SK-N-SH (cell line): ENCODE data around the gene SACS. TPM values are rescaled to one million over a fixed set of nuclear protein-coding genes. Genes with fewer than 3 reads are reported as not detected.

Source experiments
- CTCF ChIA-PET: fragments of 300-600, 350-600 bp; formaldehyde crosslinking; extraction: SDS; loops from one replicate; lab custom pipeline; 2021; lab: Yijun Ruan, JAX
- POLR2A ChIA-PET: fragments of 350-600 bp; sonication (Branson Sonifier 250); formaldehyde crosslinking; extraction: SDS; loops from one replicate; lab custom pipeline; 2020; ENCODE audit warnings: antibody characterized with exemption, inconsistent platforms; lab: Yijun Ruan, JAX
- DNase-seq: peaks from one replicate; pipeline ENCODE4 v3.0.0; 2012
- H2AFZ ChIP-seq: fragments of 200-600 bp; sonication (generic); 2 replicates; pipeline ENCODE4 v1.8.1; 2016; ENCODE audit warnings: antibody characterized with exemption, mild to moderate bottlenecking, low read depth
- H3F3A ChIP-seq: fragments of 200-600 bp; sonication (generic); replicated peaks from 2 replicates; pipeline ENCODE3; 2016; ENCODE audit warnings: antibody characterized with exemption, mild to moderate bottlenecking; ENCODE audit not compliant: insufficient read depth
- H3K27ac ChIP-seq, 2 experiments: fragments of 200-500 bp in 1 of 2; fragments of 200-600 bp in 1 of 2; sonication (Bioruptor generic) in 1 of 2; sonication (generic), shearing (Covaris generic) in 1 of 2; 2 replicates each; pipeline versions ENCODE4 v1.5.1 to v1.6.1; 2014 to 2016; ENCODE audit warnings: low read depth in 2 of 2, inconsistent platforms in 1 of 2, low read length in 1 of 2, mild to moderate bottlenecking in 1 of 2, mixed read lengths in 1 of 2
- H3K27me3 ChIP-seq: fragments of 200-600 bp; sonication (generic), shearing (Covaris generic); 2 replicates; pipeline ENCODE4 v1.6.1; 2016; ENCODE audit warnings: mixed run types; ENCODE audit not compliant: insufficient read depth
- H3K36me3 ChIP-seq, 2 experiments: fragments of 200-500 bp in 1 of 2; fragments of 200-600 bp in 1 of 2; sonication (Bioruptor generic) in 1 of 2; sonication (generic) in 1 of 2; replicated peaks in 1 of 2; 2 replicates each; pipeline versions ENCODE3 to v1.5.1; 2014 to 2016; ENCODE audit warnings: low read length in 1 of 2, mild to moderate bottlenecking in 1 of 2; ENCODE audit not compliant: insufficient read depth in 2 of 2, control insufficient read depth in 1 of 2
- H3K4me1 ChIP-seq, 2 experiments: fragments of 200-500 bp in 1 of 2; fragments of 200-600 bp in 1 of 2; sonication (Bioruptor generic) in 1 of 2; sonication (generic), shearing (Covaris generic) in 1 of 2; 2 replicates each; pipeline versions ENCODE4 v1.5.1 to v1.6.1; 2014 to 2016; ENCODE audit warnings: low read depth in 1 of 2, low read length in 1 of 2, mixed run types in 1 of 2; ENCODE audit not compliant: insufficient read depth in 2 of 2, control insufficient read depth in 1 of 2
- H3K4me2 ChIP-seq: fragments of 200-600 bp; sonication (generic), shearing (Covaris generic); 2 replicates; pipeline ENCODE4 v1.6.1; 2017; ENCODE audit warnings: mixed run types
- H3K4me3 ChIP-seq, 2 experiments: fragments of 200-500 bp in 1 of 2; fragments of 200-600 bp in 1 of 2; sonication (Bioruptor generic) in 1 of 2; sonication (generic), shearing (Covaris generic) in 1 of 2; 2 replicates each; pipeline versions ENCODE4 v1.5.1 to v1.8.1; 2014 to 2016; ENCODE audit warnings: low read depth in 2 of 2, inconsistent platforms in 1 of 2, low read length in 1 of 2, mild to moderate bottlenecking in 1 of 2, mixed read lengths in 1 of 2, moderate library complexity in 1 of 2
- H3K79me2 ChIP-seq: fragments of 200-600 bp; sonication (generic); 2 replicates; pipeline ENCODE4 v1.8.1; 2017; ENCODE audit warnings: mild to moderate bottlenecking; ENCODE audit not compliant: insufficient read depth
- H3K9ac ChIP-seq: fragments of 200-600 bp; sonication (generic); 2 replicates; pipeline ENCODE4 v1.6.1; 2017; ENCODE audit warnings: mixed run types
- H3K9me2 ChIP-seq: fragments of 200-600 bp; sonication (generic); 2 replicates; pipeline ENCODE4 v1.6.1; 2017; ENCODE audit warnings: mixed run types
- H3K9me3 ChIP-seq: fragments of 200-600 bp; sonication (generic); 2 replicates; pipeline ENCODE4 v1.6.1; 2017; ENCODE audit warnings: mixed run types, mild to moderate bottlenecking, moderate library complexity
- H4K20me1 ChIP-seq: fragments of 200-600 bp; sonication (generic); 2 replicates; pipeline ENCODE4 v1.6.1; 2017; ENCODE audit warnings: mild to moderate bottlenecking, mixed run types; ENCODE audit not compliant: insufficient read depth
- CHD2 ChIP-seq: fragments of 150-350 bp; IDR thresholded peaks from 2 replicates; pipeline ENCODE4 v1.6.1; 2018; ENCODE audit warnings: low read length; ENCODE audit not compliant: partially characterized antibody
- ELF1 ChIP-seq: IDR thresholded peaks from 2 replicates; pipeline ENCODE4 v1.4.0; 2012
- EP300 ChIP-seq, 2 experiments: IDR thresholded peaks; 2 replicates each; pipeline versions ENCODE4 v1.4.0 to v1.6.1; 2012; ENCODE audit warnings: borderline replicate concordance in 1 of 2, low read depth in 1 of 2, low read length in 1 of 2
- EZH2phosphoT487 ChIP-seq: fragments of 200-600 bp; sonication (generic); IDR thresholded peaks from 2 replicates; pipeline ENCODE4 v1.6.1; 2017; ENCODE audit warnings: low read depth, mixed run types, mild to moderate bottlenecking, antibody characterized with exemption, moderate library complexity, borderline replicate concordance
- NFIC ChIP-seq: IDR thresholded peaks from 2 replicates; pipeline ENCODE4 v1.4.0; 2012; ENCODE audit warnings: borderline replicate concordance
- RAD21 ChIP-seq: IDR thresholded peaks from 2 replicates; pipeline ENCODE4 v1.6.1; 2012; ENCODE audit warnings: mild to moderate bottlenecking, low read length
- TAF1 ChIP-seq: IDR thresholded peaks from 2 replicates; pipeline ENCODE4 v1.6.1; 2012; ENCODE audit warnings: low read depth, mild to moderate bottlenecking, low read length, moderate library complexity, borderline replicate concordance
- TCF12 ChIP-seq: IDR thresholded peaks from 2 replicates; pipeline ENCODE4 v1.4.0; 2012
- WGBS: methylation state at CpG from one replicate; pipeline ENCODE4 v1.1.6; 2017; ENCODE audit warnings: low lambda C conversion rate; 5-methylcytosine and 5-hydroxymethylcytosine counted together
- polyA plus RNA-seq, 3 experiments: library from polyadenylated mRNA; depleted of rRNA; stranded (reverse); fragments of >200 nt; gene quantifications; 2 replicates each; pipeline ENCODE4 v1.2.3, GENCODE V29; 2012
- TF ChIP-seq, protein P1 (sequence below): IDR thresholded peaks from 2 replicates; pipeline ENCODE4 v1.4.0; 2012; ENCODE audit warnings: low read depth
- TF ChIP-seq, protein P2 (sequence below): IDR thresholded peaks from 2 replicates; pipeline ENCODE4 v1.4.0; 2012; ENCODE audit warnings: low read depth, borderline replicate concordance
- TF ChIP-seq, protein P3 (sequence below): IDR thresholded peaks from 2 replicates; pipeline ENCODE4 v1.6.1; 2012; ENCODE audit warnings: mild to moderate bottlenecking, low read depth, low read length, moderate library complexity
- TF ChIP-seq, protein P4 (sequence below): fragments of 150-350 bp; IDR thresholded peaks from 2 replicates; pipeline ENCODE4 v1.6.1; 2016; ENCODE audit warnings: mild to moderate bottlenecking, low read depth, low read length

Gene SACS
- polyA plus RNA-seq, 1 of the 3 experiments (the other 2 are of a cell fraction) = 5.9 TPM

DNA sequence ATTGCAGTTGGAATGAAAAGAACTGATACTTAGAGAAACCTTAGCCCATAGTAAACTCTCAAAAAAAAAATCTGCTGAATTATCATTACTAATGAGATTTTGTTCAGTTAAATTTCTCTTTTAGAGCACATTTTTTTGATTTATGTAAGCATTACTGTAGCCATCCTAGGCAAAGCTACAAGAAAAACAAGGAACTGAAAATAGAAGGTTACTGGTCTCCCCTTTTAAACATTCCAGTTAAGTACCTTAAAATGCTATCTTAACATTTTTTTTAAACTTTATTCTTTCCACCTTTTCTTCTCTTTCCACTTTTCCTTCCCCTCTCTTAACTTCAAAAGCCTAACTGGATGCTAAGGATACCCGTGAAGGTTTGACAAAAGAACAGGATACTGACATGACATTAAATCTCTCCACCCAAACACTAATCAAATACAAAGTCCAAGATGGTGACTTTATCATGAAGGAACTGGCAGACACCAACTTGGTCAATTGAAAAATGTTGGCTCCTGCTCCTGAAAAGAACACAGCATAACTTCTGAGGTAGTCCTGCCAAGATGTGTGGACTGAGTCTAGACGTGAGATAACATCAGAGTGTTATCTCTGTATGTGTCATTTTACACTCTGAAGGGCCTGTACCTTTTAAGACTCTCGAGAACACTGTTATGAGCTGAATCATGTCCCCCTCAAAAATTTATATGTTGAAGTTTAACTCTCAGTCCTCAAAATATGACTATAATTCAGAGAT is 29.5 kb upstream of the SACS start:
- Histone ChIP-seq H3K36me3 (no peaks in the 10 kb centered on the region), H3K4me3 (no peak overlapping the region), H3K9me3 (no peaks in the 10 kb centered on the region)
- TF ChIP-seq TCF12 (peak; percentile 57; the same call in 1 of the 2 replicates), NFIC (peak; percentile 57; the same call in 1 of the 2 replicates), TAF1 (no peak), EP300 (IDR thresholded peaks at IDR 0.05; ENCODE audit: borderline replicate concordance in 1 of 2, low read depth in 1 of 2, low read length in 1 of 2) (peak in 1 of 2 experiments; percentile 50; a peak in 1 of 4 replicates)
- TF ChIP-seq, protein P1, sequence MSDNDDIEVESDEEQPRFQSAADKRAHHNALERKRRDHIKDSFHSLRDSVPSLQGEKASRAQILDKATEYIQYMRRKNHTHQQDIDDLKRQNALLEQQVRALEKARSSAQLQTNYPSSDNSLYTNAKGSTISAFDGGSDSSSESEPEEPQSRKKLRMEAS = no peak
- TF ChIP-seq, all 33 proteins: peak for 3
- Histone ChIP-seq H3K9ac (peak overlapping the region; percentile 7; the same call in 1 of the 2 replicates), H3K27ac (peak overlapping the region in 1 of 2 experiments; percentile 70; a peak in 2 of 4 replicates), H4K20me1 (no peaks in the 10 kb centered on the region), H3F3A (peaks cover 13% of the 10 kb centered on the region), H3K9me2 (no peaks in the 10 kb centered on the region), H3K4me1 (peaks cover 6 to 23% of the 10 kb centered on the region in 2 experiments; a peak in 2 of 4 replicates), H3K79me2 (no peaks in the 10 kb centered on the region), H2AFZ (peak overlapping the region; percentile 7; the same call in 1 of the 2 replicates), H3K27me3 (no peaks in the 10 kb centered on the region), H3K4me2 (no peak overlapping the region)
- no peak for DNase-seq
- WGBS = 33% methylated on average over 3 of the region's 3 CpGs
- CTCF ChIA-PET = no interaction called here
- POLR2A ChIA-PET = no interaction called here

DNA sequence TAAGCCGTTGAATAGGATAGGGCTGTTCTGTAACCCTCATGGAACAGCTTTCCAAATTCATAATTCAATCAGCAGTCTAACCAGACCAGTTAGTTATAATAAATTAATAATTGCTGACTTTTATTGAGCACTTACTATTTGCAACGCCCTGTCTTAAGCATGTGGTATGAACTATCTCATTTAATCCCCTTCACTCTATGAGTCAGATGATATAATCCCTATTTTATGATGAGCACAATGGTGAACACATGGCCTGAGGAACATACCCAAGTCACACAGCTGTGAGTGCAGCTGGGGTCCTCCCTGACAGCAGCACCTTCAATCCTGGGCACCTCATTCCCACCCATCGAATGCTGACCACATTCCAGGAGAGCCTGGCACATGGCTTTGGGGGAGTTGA is 28.0 kb upstream of the SACS start:
- ChIA-PET POLR2A (no interaction called here), CTCF (interaction anchor here (1.4 kb wide), 1 partner anchor 11 kb away, joined by 4 read pairs; no protein-coding TSS in a partner anchor)
- TF ChIP-seq, protein P2, sequence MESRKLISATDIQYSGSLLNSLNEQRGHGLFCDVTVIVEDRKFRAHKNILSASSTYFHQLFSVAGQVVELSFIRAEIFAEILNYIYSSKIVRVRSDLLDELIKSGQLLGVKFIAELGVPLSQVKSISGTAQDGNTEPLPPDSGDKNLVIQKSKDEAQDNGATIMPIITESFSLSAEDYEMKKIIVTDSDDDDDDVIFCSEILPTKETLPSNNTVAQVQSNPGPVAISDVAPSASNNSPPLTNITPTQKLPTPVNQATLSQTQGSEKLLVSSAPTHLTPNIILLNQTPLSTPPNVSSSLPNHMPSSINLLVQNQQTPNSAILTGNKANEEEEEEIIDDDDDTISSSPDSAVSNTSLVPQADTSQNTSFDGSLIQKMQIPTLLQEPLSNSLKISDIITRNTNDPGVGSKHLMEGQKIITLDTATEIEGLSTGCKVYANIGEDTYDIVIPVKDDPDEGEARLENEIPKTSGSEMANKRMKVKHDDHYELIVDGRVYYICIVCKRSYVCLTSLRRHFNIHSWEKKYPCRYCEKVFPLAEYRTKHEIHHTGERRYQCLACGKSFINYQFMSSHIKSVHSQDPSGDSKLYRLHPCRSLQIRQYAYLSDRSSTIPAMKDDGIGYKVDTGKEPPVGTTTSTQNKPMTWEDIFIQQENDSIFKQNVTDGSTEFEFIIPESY = no peak
- TF ChIP-seq, protein P3, sequence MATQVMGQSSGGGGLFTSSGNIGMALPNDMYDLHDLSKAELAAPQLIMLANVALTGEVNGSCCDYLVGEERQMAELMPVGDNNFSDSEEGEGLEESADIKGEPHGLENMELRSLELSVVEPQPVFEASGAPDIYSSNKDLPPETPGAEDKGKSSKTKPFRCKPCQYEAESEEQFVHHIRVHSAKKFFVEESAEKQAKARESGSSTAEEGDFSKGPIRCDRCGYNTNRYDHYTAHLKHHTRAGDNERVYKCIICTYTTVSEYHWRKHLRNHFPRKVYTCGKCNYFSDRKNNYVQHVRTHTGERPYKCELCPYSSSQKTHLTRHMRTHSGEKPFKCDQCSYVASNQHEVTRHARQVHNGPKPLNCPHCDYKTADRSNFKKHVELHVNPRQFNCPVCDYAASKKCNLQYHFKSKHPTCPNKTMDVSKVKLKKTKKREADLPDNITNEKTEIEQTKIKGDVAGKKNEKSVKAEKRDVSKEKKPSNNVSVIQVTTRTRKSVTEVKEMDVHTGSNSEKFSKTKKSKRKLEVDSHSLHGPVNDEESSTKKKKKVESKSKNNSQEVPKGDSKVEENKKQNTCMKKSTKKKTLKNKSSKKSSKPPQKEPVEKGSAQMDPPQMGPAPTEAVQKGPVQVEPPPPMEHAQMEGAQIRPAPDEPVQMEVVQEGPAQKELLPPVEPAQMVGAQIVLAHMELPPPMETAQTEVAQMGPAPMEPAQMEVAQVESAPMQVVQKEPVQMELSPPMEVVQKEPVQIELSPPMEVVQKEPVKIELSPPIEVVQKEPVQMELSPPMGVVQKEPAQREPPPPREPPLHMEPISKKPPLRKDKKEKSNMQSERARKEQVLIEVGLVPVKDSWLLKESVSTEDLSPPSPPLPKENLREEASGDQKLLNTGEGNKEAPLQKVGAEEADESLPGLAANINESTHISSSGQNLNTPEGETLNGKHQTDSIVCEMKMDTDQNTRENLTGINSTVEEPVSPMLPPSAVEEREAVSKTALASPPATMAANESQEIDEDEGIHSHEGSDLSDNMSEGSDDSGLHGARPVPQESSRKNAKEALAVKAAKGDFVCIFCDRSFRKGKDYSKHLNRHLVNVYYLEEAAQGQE = no peak
- TF ChIP-seq TCF12 = no peak
- TF ChIP-seq, protein P4, sequence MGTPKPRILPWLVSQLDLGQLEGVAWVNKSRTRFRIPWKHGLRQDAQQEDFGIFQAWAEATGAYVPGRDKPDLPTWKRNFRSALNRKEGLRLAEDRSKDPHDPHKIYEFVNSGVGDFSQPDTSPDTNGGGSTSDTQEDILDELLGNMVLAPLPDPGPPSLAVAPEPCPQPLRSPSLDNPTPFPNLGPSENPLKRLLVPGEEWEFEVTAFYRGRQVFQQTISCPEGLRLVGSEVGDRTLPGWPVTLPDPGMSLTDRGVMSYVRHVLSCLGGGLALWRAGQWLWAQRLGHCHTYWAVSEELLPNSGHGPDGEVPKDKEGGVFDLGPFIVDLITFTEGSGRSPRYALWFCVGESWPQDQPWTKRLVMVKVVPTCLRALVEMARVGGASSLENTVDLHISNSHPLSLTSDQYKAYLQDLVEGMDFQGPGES = no peak
- no peak for TF ChIP-seq CHD2
- TF ChIP-seq EZH2phosphoT487 = no peak
- TF ChIP-seq ELF1 = no peak
- TF ChIP-seq RAD21 = no peak
- TF ChIP-seq EP300 (IDR thresholded peaks at IDR 0.05; ENCODE audit: borderline replicate concordance in 1 of 2, low read depth in 1 of 2, low read length in 1 of 2) = no peak
- H3K79me2 ChIP-seq = no peaks in the 10 kb centered on the region
- DNase-seq = no peak
- H3K27me3 ChIP-seq = no peaks in the 10 kb centered on the region
- H3K27ac ChIP-seq = no peak overlapping the region
- H3K4me2 ChIP-seq = no peak overlapping the region
- H2AFZ ChIP-seq = no peak overlapping the region
- peaks cover 13% of the 10 kb centered on the region for H3F3A ChIP-seq
- no peak overlapping the region for H3K9ac ChIP-seq
- peaks cover 6 to 13% of the 10 kb centered on the region in 2 experiments; a peak in 2 of 4 replicates for H3K4me1 ChIP-seq
- WGBS = 87% methylated on average over 3 of the region's 3 CpGs
- no peaks in the 10 kb centered on the region for H4K20me1 ChIP-seq
- H3K4me3 ChIP-seq = no peak overlapping the region
- no peaks in the 10 kb centered on the region for H3K36me3 ChIP-seq
- no peaks in the 10 kb centered on the region for H3K9me2 ChIP-seq
- no peaks in the 10 kb centered on the region for H3K9me3 ChIP-seq
